IPS-18c (cell line): ENCODE results near the gene TMEM255B.

Experiments
- H3K4me3 ChIP-seq: 2 replicates; pipeline ENCODE4 v1.7.0; 2013; ENCODE audit warnings: low read depth, mild to moderate bottlenecking, low read length, moderate library complexity; ENCODE audit not compliant: insufficient read depth
- H3K9me3 ChIP-seq: one replicate; pipeline ENCODE4 v1.6.1; 2013; ENCODE audit warnings: mild to moderate bottlenecking, low read length, moderate library complexity; ENCODE audit not compliant: control insufficient read depth, insufficient read depth

The TMEM255B gene

DNA sequence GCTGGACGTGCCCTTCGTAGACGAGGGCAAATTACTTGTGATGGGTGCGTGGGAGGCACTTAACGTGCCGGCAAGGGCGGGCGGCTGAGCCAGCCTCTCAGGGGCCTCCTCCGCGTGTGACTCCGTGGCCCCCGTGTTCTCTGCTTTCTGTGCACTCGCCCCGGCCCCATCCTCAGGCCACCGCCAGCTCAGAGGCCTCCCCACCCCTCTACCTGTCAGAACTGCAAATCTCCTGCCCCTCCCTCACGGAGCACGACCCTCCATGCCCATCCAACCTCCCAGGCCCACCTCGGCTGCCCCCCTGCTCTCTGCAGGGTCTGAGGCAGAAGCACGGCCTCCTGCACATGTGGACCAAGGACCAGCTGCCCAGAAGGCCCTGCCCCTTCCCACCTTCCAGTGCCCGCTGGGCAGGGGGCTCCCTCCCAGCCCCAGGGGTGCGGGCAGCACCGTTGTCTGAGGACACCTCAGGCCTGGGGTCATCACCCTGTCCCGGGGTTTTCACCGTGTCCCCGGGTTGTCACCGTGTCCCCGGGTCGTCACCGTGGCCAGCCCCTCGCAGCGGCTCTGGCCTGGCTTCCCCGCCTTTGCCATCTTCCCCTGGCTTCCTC is 44.5 kb downstream of the TMEM255B start:
- H3K4me3 ChIP-seq, result no peak overlapping the region

DNA sequence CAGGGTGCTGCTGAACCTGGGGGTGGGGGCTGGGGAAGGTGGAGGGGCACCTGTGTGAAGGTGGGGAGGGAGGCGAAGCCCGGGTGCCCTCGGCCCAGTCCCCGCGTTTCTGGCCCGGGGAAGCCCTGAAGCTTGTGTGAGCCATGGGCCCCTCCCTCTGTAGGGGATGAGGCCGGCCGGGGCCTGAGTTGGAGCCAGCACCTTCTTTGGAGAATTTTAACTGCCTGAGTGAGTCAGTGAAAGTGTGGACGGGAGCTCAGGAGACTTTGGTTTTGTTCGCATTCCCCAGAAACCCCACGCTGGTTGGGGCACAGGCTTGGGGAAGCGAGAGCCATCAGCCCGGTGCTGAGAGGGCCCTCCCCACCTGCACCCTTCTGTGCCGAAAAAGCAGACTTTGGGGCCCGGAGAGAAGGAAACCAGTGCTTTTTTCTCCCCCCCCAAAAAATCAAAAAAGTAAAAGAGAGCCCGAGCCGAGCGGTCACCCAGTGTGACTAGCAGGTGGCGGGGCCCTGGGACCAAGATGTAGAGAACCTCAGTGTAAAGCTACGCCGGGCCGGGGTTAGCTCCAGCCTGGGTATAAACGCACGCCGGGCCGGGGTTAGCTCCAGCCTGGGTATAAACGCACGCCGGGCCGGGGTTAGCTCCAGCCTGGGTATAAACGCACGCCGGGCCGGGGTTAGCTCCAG is 45.1 kb downstream of the TMEM255B start:
- Histone ChIP-seq H3K4me3 (no peak overlapping the region), H3K9me3 (peaks cover 4% of the 10 kb centered on the region)

More for the DNA sequence above, 44.5 kb downstream of the TMEM255B start:
- H3K9me3 ChIP-seq, result peaks cover 4% of the 10 kb centered on the region

DNA sequence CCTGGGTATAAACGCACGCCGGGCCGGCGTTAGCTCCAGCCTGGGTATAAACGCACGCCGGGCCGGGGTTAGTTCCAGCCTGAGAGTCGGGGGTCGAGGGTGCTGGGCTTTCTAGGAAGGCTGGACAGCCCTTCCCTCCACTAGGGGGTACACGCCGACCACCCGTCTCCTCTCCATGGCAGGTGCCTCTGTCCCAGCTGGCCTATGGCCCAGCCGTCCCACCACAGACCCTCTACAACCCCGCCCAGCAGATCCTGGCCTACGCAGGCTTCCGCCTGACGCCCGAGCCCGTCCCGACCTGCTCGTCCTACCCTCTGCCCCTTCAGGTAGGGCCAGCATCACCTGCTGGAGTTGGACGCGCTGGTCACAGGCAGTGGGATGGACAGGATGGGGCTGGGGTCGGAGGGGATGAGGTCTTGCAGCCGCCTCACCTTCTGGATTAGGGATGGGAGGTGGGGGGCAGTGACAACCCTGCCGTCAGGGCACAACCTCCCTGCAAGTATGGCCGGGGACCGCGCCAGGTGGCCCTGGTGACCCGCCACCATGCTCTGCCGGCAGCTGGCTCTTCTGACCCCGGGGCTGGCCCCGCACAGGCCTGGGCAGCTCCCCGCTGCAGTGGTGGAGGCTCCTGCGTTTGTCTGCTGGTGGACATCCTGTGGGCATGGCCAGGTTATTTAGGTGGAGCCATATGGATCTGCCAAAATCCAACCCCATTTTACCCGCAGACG is 45.8 kb downstream of the TMEM255B start:
- H3K9me3 ChIP-seq, result peaks cover 8% of the 10 kb centered on the region
- H3K4me3 ChIP-seq, result no peak overlapping the region

DNA sequence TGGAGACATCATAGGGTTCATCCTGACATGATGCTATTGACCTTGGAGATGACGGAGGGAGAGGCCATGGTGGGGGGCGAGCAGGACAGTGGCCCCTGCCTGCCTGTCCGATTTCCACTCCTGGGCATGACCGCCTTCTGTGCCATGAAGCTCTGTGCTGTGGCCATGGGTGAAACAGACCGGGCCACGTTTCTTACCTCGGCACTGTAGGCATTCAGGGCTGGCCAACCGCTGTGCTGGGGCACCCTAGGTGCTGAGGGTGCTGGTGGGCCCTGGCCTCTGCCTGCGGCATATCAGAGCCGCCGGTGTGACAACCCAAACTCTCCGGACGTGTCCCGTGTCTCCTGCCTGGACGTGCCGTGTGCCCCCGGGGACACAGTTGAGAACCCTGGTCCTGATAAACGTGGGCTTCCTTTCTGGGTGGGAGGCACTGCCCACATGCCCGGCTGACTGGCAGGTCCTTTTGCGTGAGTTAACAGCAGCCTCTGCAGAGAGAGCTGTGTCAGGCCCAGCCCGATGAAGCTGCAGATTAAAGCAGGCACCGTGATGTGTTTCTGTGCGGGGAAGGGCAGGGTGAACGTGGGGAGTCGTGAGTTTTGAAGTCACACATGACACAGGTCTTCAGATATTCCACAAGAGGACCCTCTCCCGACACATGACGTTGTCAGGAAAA is 46.5 kb downstream of the TMEM255B start:
- Histone ChIP-seq H3K4me3 (no peak overlapping the region), H3K9me3 (peaks cover 8% of the 10 kb centered on the region)

DNA sequence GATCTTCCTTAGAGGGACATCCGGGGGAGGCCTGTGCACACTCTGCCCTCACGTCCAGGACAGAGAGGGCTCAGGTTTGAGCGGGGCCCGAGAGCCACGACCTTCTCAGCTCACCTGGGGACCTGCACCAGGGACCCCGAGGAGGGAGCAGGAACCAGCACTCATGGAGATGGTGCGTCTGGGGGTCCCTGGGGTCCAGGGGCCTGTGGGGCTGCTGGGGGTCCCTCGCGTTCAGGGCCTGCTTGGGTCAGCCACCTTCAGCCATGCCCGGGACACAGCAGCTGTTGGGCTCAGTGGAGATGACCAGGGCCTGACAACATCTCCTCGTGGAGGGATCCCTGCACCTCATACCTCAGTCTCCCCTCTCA is 47.1 kb downstream of the TMEM255B start:
- Histone ChIP-seq H3K4me3 (no peak overlapping the region), H3K9me3 (peaks cover 8% of the 10 kb centered on the region)

DNA sequence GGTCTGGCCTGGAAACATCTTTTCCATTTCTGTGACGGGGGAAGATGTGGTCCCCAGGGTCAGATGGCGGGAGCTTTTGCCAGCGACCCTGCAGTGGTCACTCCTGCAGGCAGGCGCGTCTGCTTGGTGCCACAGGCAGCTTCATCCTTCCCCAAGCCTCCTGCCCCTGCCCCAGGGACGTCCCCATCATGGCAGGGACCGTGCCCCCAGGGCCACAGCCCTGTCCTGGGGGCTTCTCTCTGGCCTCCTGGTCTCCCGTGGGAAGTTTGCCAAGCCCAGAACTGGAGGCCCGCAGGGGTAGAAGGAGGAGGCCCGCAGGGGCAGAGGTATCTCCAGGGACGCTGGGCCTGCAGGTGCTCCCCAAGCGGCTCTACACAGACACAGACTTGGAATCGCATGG is 47.5 kb downstream of the TMEM255B start:
- Histone ChIP-seq H3K9me3 (peaks cover 8% of the 10 kb centered on the region), H3K4me3 (no peak overlapping the region)

DNA sequence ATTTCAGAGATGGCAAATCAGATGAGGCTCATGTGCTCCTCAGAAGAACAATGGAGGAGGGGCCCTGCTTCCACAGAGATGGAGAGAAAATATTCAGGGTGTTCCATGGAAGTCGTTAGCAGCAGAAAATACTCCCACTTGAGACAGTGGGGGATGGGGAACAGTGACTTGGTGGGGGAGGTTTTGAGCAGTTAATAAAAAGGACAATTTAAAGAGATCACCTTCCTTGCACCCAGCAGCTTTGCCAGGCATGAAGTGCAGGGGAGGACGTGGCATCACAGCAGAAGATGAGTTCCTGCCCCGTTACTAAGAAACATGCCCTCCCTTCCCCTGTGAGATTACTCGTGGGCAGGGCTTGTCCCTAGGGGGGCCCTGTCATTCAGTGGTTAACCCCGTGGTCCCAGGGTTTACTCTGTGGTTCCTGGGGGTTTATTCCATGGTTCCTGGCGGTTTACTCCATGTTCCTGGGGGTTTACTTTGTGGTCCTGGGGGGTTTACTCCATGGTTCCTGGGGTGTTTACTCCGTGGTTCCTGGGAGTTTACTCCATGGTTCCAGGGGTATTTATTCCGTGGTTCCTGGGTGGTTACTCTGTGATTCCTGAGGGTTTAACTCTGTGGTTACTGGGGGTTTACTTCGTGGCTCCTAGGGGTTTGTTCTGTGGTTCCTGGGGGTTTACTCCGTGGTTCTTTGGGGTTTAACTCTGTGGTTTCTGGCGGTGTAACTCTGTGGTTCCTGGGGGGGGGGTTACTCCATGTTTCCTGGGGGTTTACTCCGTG is 49.2 kb downstream of the TMEM255B start:
- Histone ChIP-seq H3K4me3 (no peak overlapping the region), H3K9me3 (peaks cover 8% of the 10 kb centered on the region)

DNA sequence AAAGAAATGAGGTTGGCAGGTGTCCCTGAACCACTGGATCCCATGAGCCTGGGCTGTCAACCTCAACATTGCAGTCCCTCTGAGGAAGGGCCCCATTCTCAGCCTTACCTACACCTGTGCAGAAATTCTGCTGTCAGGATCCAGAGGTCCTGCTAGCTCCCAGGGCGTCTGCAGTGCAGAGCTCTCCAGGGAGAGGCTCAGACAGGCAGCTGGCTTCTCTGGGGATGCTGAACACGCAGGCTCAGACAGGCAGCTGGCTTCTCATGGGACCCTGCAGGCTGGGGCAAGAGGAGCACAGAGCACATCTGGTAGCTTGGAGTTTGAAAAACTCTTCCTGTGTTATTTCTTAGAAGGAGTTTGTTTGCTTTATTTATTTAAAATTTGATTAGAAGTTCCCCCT is 50.9 kb downstream of the TMEM255B start:
- H3K9me3 ChIP-seq, result peaks cover 6% of the 10 kb centered on the region
- no peak overlapping the region for H3K4me3 ChIP-seq

DNA sequence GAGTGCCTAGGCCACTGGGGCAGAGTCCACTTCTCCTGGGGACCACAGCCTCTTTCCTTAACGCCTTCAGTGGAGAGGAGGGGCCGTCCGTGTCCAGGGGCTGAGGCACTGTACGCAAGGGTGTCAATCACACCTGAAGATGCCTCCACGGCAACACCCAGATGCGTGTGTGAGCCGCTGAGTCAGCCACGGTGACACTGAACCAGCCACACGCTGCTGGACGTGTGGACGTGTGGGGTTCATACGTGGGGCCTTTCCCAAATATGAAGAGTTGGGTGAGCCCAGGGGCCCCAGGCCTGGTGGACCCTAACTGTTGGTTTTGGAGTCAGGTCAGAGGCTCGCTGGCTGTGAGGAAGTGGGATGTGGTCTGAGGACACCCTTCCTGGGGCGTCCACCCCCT is 51.6 kb downstream of the TMEM255B start:
- peaks cover 6% of the 10 kb centered on the region for H3K9me3 ChIP-seq
- no peak overlapping the region for H3K4me3 ChIP-seq

DNA sequence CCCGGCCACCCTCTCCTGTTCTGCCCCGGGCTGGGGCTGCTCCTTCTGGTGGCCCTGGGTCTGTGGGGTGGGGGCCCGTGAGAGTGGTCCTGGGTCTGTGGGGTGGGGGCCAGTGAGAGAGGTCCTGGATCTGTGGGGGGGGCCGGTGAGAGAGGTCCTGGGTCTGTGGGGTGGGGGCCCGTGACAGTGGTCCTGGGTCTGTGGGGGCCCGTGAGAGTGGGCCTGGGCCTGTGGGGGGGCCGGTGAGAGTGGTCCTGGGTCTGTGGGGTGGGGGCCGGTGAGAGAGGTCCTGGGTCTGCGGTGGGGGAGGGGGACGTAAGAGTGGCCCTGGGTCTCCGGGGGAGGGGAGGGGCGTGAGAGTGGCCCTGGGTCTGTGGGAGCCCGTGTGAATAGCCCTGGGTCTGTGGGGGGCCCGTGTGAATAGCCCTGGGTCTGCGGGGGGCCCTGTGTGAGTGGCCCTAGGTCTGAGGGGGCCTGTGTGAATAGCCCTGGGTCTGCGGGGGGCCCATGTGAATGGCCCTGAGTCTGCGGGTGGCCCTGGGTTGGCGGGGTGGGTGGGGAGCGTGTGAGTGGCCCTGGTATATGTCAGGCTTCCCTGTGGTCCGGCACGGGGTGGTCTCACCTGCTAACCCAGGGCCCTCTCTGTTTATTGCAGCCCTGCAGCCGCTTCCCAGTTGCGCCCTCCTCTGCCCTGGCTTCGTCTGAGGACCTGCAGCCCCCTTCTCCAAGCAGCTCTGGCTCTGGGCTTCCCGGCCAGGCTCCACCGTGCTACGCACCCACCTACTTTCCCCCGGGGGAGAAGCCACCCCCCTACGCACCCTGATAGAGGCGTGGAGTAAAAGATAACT is 52.3 kb downstream of the TMEM255B start:
- Histone ChIP-seq H3K4me3 (no peak overlapping the region), H3K9me3 (peaks cover 6% of the 10 kb centered on the region)

DNA sequence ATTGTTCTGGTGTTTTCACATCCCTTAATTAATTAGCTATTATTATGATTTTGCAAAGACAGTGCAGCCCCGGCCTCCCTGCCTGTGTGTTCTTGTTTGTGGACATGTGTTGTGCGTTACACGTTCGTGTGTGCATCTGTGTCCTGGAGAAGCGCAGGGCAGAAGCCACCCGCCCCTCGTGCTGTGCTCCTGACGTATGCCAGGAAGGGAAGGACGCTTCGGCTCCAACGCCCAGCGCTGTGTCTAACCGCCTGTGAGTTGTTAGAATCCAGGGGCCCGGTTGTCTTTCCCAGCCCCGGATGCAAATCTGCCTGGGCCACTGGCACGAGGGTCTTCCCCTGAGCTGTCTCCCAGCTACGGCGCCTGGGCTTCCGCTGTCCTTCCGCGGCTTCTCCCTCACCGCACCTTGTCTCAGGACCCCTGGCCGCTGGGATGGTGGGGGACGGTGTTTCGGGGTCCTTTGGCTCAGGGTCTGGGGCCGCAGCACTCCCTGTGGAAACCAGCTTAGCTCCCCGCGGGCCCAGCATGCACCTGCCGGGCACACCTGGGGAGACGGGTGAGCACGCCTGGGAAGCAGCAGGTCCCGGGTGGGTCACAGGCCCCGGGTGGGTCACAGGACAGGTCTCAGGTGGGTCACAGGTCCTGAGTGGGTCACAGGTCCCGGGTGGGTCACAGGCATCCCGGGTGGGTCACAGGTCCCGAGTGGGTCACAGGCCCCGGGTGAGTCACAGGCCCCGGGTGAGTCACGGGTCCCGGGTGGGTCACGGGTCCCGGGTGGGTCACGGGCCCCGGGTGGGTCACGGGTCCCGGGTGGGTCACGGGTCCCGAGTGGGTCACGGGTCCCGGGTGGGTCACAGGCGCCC is 53.4 kb downstream of the TMEM255B start:
- H3K4me3 ChIP-seq, result no peak overlapping the region
- peaks cover 4% of the 10 kb centered on the region for H3K9me3 ChIP-seq

DNA sequence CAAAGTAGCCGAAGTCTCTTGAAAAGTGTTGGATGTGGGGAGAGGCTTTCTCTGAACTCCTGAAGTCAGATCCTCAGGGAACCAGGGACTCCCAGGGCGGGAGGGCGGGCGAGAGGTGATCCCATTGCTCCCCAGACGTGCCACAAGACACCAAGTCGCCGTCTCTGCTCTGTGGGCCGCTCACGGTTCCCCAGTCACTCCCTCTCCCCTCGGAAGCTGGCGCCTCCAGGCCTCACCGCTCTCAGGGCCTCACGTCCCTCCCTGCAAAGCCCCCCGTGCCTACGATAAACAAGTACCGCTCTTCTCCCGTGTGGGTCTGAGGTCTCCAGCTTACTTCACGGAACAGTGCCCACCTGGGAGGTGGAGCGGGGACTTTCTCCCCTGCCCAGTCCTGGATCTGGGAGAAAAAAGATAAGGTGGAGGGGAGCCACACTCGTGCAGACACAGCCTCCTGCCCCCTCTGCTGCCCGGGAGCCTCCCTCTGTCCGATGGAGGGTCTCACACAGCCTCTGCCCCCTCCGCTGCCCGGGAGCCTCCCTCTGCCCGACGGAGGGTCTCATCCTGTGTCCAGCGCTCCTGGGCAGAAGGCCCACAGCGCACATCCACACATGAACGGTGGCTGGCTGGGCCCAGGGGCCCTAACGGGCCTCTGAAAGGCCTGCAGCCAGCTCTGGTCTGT is 54.2 kb downstream of the TMEM255B start:
- Histone ChIP-seq H3K4me3 (no peak overlapping the region), H3K9me3 (peaks cover 4% of the 10 kb centered on the region)

DNA sequence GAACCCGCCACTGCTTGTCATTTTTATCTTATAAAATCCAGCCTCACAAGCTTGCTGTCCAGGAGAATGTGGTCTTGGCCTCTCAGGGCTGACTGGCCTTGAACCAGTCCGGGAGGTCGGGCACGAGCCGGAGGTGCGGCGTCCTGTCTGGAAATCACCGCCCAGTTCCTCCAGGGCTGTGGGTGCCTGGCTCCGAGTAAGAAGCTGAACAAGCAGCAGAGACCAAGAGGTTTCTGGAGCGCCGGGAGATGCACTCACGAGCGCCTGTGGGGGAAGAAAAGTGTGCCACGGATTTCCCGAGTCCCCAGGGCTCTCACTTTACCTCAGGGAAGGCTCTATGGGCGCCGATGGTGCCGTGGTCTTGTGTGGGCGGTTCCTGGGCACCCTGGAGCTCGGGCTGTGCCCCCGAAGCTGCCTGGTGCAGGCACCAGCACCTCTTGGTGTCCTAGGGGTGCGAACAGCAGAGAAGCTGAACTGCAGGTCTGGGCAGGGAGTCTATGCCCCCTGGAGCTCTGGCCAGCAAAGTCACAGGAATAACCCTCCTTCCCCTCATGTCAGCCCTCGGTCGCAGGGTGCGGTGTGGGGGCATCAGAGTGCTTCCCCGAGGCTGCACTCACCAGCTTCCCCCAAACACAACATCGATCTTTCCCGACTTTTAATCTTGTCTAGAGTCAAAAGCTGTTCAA is 54.9 kb downstream of the TMEM255B start:
- H3K9me3 ChIP-seq, result peaks cover 4% of the 10 kb centered on the region
- no peak overlapping the region for H3K4me3 ChIP-seq

DNA sequence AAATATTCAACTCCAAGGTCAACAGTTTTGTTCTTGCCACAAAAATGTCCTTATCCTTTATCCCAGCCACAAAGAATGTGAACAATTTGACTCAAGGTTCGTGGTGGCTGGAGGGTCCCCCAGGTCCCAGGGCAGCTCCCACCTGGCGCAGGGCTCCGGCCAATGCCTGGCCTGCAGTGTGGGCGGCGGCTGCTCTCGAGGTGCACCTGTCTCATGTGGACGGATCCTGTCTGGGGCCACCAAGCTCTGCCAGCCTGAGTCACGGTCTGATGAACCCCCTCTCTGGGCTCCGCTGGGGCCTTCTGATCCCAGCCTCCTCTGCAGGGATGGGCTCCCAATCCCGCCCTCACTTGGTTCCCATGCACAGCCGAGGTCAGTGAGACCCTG is 55.4 kb downstream of the TMEM255B start:
- no peak overlapping the region for H3K4me3 ChIP-seq
- H3K9me3 ChIP-seq, result peaks cover 2% of the 10 kb centered on the region
